HEK293 (cell line): Measurements from ENCODE around the gene CEMP1.

Experiments
- CTCF ChIA-PET: fragments of 350-600 bp; formaldehyde crosslinking; extraction: SDS; loops from one replicate; lab custom pipeline; 2021; ENCODE audit warnings: antibody characterized with exemption; lab: Yijun Ruan, JAX
- POLR2A ChIA-PET: fragments of 300-600 bp; formaldehyde crosslinking; extraction: SDS; loops from one replicate; lab custom pipeline; 2020; ENCODE audit warnings: antibody characterized with exemption, inconsistent platforms; lab: Yijun Ruan, JAX
- H3K27ac ChIP-seq: fragments of 200-500 bp; sonication (Bioruptor generic); 2 replicates; pipeline ENCODE4 v1.5.1; 2014; ENCODE audit warnings: low read depth, low read length, control low read depth, inconsistent platforms; ENCODE audit errors: extremely low read depth
- H3K36me3 ChIP-seq, 2 experiments: fragments of 200-500 bp in 1 of 2; sonication (Bioruptor generic) in 1 of 2; 1 replicate in 1 of 2; 2 replicates in 1 of 2; pipeline ENCODE4 v1.5.1; 2014 to 2017; ENCODE audit warnings: inconsistent platforms in 2 of 2, low read length in 2 of 2; ENCODE audit not compliant: control insufficient read depth in 2 of 2, insufficient read depth in 1 of 2
- H3K4me1 ChIP-seq: fragments of 200-500 bp; sonication (Bioruptor generic); 2 replicates; pipeline ENCODE4 v1.5.1; 2014; ENCODE audit warnings: mild to moderate bottlenecking, low read length, inconsistent platforms; ENCODE audit not compliant: control insufficient read depth, insufficient read depth
- H3K4me3 ChIP-seq: 2 replicates; pipeline ENCODE4 v1.5.1; 2011; ENCODE audit warnings: low read depth, mild to moderate bottlenecking, control low read depth, low read length, moderate library complexity
- H3K9me3 ChIP-seq: fragments of 200-500 bp; sonication (Bioruptor generic); 2 replicates; pipeline ENCODE4 v1.5.1; 2014; ENCODE audit warnings: low read depth, low read length, inconsistent platforms; ENCODE audit not compliant: control insufficient read depth, insufficient read depth
- EGR2 ChIP-seq: fragments of 450-650 bp; formaldehyde crosslinking; IDR thresholded peaks from 2 replicates; pipeline ENCODE4 v1.5.1; 2016; ENCODE audit warnings: low read depth, missing biosample characterization, missing genetic modification characterization
- GLIS1 ChIP-seq: fragments of 450-650 bp; formaldehyde crosslinking; IDR thresholded peaks from 2 replicates; pipeline ENCODE4 v1.5.1; 2016; ENCODE audit warnings: missing biosample characterization, missing genetic modification characterization
- GLIS2 ChIP-seq: fragments of 450-650 bp; formaldehyde crosslinking; IDR thresholded peaks from 2 replicates; pipeline ENCODE4 v1.5.1; 2016; ENCODE audit warnings: missing biosample characterization, missing genetic modification characterization
- HOXC10 ChIP-seq: sonication (generic); formaldehyde crosslinking; IDR thresholded peaks from 2 replicates; pipeline ENCODE4 v1.8.1; 2023; ENCODE audit warnings: mild to moderate bottlenecking, missing genetic modification reagents
- KLF10 ChIP-seq: fragments of 450-650 bp; IDR thresholded peaks from 2 replicates; pipeline ENCODE4 v1.5.1; 2018; ENCODE audit warnings: missing biosample characterization, mild to moderate bottlenecking, missing genetic modification characterization
- KLF8 ChIP-seq: fragments of 450-650 bp; formaldehyde crosslinking; IDR thresholded peaks from 2 replicates; pipeline ENCODE4 v1.5.1; 2016; ENCODE audit warnings: missing biosample characterization, missing genetic modification characterization
- PRDM1 ChIP-seq: fragments of 450-650 bp; formaldehyde crosslinking; IDR thresholded peaks from 2 replicates; pipeline ENCODE4; 2016; ENCODE audit warnings: missing biosample characterization, missing genetic modification characterization
- TRIM28 ChIP-seq: IDR thresholded peaks from 2 replicates; pipeline ENCODE4 v1.6.1; 2011; ENCODE audit warnings: low read length, control low read depth, borderline replicate concordance
- ZBTB20 ChIP-seq: fragments of 450-650 bp; formaldehyde crosslinking; IDR thresholded peaks from 2 replicates; pipeline ENCODE4 v1.5.1; 2016; ENCODE audit warnings: missing biosample characterization, missing genetic modification characterization
- ZBTB8A ChIP-seq: fragments of 450-650 bp; formaldehyde crosslinking; IDR thresholded peaks from 2 replicates; pipeline ENCODE4 v1.5.1; 2016; ENCODE audit warnings: missing biosample characterization, missing genetic modification characterization
- ZFHX2 ChIP-seq: fragments of 450-650 bp; formaldehyde crosslinking; conservative IDR thresholded peaks from 2 replicates; pipeline ENCODE4 v1.5.1; 2016; ENCODE audit warnings: missing biosample characterization, missing genetic modification characterization
- ZNF10 ChIP-seq: fragments of 450-650 bp; formaldehyde crosslinking; IDR thresholded peaks from 2 replicates; pipeline ENCODE4 v1.5.1; 2017; ENCODE audit warnings: missing biosample characterization, missing genetic modification characterization
- ZNF174 ChIP-seq: fragments of 450-650 bp; formaldehyde crosslinking; IDR thresholded peaks from 2 replicates; pipeline ENCODE4 v1.5.0; 2017; ENCODE audit warnings: missing biosample characterization, mild to moderate bottlenecking, missing genetic modification characterization
- ZNF335 ChIP-seq: fragments of 450-650 bp; formaldehyde crosslinking; conservative IDR thresholded peaks from 2 replicates; pipeline ENCODE4 v1.5.1; 2016; ENCODE audit warnings: missing biosample characterization, missing genetic modification characterization
- ZNF391 ChIP-seq: fragments of 450-650 bp; formaldehyde crosslinking; IDR thresholded peaks from 2 replicates; pipeline ENCODE4 v1.5.1; 2016; ENCODE audit warnings: low read depth, missing biosample characterization, missing genetic modification characterization, borderline replicate concordance
- ZNF404 ChIP-seq: fragments of 450-650 bp; formaldehyde crosslinking; IDR thresholded peaks from 2 replicates; pipeline ENCODE4 v1.5.1; 2017; ENCODE audit warnings: missing biosample characterization, missing genetic modification characterization
- ZNF473 ChIP-seq: fragments of 450-650 bp; formaldehyde crosslinking; IDR thresholded peaks from 2 replicates; pipeline ENCODE4 v1.5.1; 2017; ENCODE audit warnings: missing biosample characterization, missing genetic modification characterization
- ZNF626 ChIP-seq: fragments of 450-650 bp; sonication (Bioruptor Pico); formaldehyde crosslinking; IDR thresholded peaks from 2 replicates; pipeline ENCODE4 v1.5.1; 2018; ENCODE audit warnings: missing biosample characterization, missing genetic modification characterization, inconsistent platforms
- ZNF629 ChIP-seq: fragments of 450-650 bp; formaldehyde crosslinking; IDR thresholded peaks from 2 replicates; pipeline ENCODE4 v1.5.1; 2017; ENCODE audit warnings: missing biosample characterization, missing genetic modification characterization
- ZNF707 ChIP-seq: fragments of 450-650 bp; formaldehyde crosslinking; IDR thresholded peaks from 2 replicates; pipeline ENCODE4 v1.5.1; 2016; ENCODE audit warnings: missing biosample characterization, missing genetic modification characterization
- ZNF776 ChIP-seq: fragments of 450-650 bp; formaldehyde crosslinking; IDR thresholded peaks from 2 replicates; pipeline ENCODE4 v1.5.0; 2017; ENCODE audit warnings: missing biosample characterization, missing genetic modification characterization, borderline replicate concordance
- ZNF791 ChIP-seq: fragments of 450-650 bp; formaldehyde crosslinking; IDR thresholded peaks from 2 replicates; pipeline ENCODE4 v1.5.1; 2016; ENCODE audit warnings: missing biosample characterization, missing genetic modification characterization
- ZXDB ChIP-seq: fragments of 450-650 bp; formaldehyde crosslinking; IDR thresholded peaks from 2 replicates; pipeline ENCODE4 v1.5.1; 2016; ENCODE audit warnings: missing biosample characterization, missing genetic modification characterization
- TF ChIP-seq, protein P1 (sequence below): fragments of 450-650 bp; formaldehyde crosslinking; IDR thresholded peaks from 2 replicates; pipeline ENCODE4 v1.5.1; 2016; ENCODE audit warnings: missing biosample characterization, missing genetic modification characterization
- TF ChIP-seq, protein P2 (sequence below): fragments of 450-650 bp; formaldehyde crosslinking; IDR thresholded peaks from 2 replicates; pipeline ENCODE4; 2016; ENCODE audit warnings: missing biosample characterization, missing genetic modification characterization
- TF ChIP-seq, protein P3 (sequence below): fragments of 450-650 bp; formaldehyde crosslinking; IDR thresholded peaks from 2 replicates; pipeline ENCODE4 v1.5.1; 2017; ENCODE audit warnings: missing biosample characterization, missing genetic modification characterization
- TF ChIP-seq, protein P4 (sequence below): fragments of 450-650 bp; formaldehyde crosslinking; IDR thresholded peaks from 2 replicates; pipeline ENCODE4 v1.5.1; 2016; ENCODE audit warnings: missing biosample characterization, missing genetic modification characterization
- TF ChIP-seq, protein P5 (sequence below): fragments of 450-650 bp; formaldehyde crosslinking; IDR thresholded peaks from 2 replicates; pipeline ENCODE4 v1.5.1; 2017; ENCODE audit warnings: missing biosample characterization, mild to moderate bottlenecking, missing genetic modification characterization, moderate library complexity

CEMP1 gene

DNA sequence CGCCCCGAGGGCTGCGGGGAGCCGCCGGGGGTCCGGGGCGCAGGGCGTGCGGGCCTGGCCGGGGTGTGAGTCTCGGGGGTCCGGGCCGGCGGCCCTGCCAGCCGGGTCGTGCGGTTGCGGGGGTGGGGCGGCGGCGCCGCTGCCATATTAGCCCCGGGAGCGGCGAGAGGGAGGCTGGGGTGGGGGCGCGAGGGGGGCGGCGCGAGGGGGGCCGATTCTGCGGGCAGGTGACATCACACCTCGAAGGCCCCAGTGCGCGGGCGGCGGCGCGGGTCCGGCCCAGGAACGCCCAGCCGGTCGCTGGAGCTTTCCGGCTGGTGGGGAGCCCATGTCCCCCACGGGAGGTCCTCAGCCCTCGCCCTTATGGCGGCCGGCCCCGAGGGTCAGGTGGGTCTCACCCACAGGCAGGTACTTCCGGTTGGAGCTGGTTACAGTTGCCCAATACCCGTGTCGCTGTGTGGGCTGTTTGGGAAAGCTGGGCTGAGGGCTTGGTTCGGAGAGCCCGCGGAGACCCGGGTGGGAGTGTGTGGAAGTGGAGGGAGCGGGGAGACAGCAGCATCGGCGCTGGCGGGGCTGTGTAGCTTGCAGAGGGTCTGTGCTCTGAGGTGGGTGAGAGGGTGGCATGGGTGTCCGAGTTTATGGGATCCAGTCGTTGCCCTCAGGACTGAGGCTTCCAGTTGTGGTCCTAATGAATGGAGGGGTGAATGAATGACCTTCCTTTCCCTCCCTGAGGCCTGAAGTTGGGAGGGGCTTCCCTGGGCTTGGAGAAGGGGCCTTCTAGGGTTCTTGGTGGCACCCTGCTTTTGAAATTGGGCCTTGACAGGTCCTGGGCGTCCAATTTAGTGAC lies 16.7 kb downstream of the CEMP1 start:
- POLR2A ChIA-PET, result interaction anchor here (0.6 to 2.0 kb wide), 6 partner anchors 13 to 359 kb away, joined by 5 to 8 read pairs (median 6); partner anchors contain the start of genes PDPK1 and TRAF7
- TF ChIP-seq KLF8 (tag by site-specific recombination), result no peak
- TF ChIP-seq EGR2 (tag by site-specific recombination), result peak; percentile 71; the same call in 1 of the 2 replicates
- TF ChIP-seq, protein P1, sequence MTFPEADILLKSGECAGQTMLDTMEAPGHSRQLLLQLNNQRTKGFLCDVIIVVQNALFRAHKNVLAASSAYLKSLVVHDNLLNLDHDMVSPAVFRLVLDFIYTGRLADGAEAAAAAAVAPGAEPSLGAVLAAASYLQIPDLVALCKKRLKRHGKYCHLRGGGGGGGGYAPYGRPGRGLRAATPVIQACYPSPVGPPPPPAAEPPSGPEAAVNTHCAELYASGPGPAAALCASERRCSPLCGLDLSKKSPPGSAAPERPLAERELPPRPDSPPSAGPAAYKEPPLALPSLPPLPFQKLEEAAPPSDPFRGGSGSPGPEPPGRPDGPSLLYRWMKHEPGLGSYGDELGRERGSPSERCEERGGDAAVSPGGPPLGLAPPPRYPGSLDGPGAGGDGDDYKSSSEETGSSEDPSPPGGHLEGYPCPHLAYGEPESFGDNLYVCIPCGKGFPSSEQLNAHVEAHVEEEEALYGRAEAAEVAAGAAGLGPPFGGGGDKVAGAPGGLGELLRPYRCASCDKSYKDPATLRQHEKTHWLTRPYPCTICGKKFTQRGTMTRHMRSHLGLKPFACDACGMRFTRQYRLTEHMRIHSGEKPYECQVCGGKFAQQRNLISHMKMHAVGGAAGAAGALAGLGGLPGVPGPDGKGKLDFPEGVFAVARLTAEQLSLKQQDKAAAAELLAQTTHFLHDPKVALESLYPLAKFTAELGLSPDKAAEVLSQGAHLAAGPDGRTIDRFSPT (tag by site-specific recombination), result peak; percentile 66; the same call in 1 of the 2 replicates
- TF ChIP-seq ZNF776 (tag by site-specific recombination), result no peak
- TF ChIP-seq, protein P2, sequence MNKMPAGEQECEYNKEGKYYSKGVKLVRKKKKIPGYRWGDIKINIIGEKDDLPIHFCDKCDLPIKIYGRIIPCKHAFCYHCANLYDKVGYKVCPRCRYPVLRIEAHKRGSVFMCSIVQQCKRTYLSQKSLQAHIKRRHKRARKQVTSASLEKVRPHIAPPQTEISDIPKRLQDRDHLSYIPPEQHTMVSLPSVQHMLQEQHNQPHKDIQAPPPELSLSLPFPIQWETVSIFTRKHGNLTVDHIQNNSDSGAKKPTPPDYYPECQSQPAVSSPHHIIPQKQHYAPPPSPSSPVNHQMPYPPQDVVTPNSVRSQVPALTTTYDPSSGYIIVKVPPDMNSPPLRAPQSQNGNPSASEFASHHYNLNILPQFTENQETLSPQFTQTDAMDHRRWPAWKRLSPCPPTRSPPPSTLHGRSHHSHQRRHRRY (tag by site-specific recombination), result no peak
- no peak for TF ChIP-seq KLF10 (tag by site-specific recombination)
- no peak for TF ChIP-seq ZNF391 (tag by site-specific recombination)
- no peak for TF ChIP-seq ZNF626 (tag by site-specific recombination)
- TF ChIP-seq ZNF174, result no peak
- TF ChIP-seq GLIS1 (tag by site-specific recombination), result peak; percentile 24; the same call in 1 of the 2 replicates
- TF ChIP-seq, protein P3, sequence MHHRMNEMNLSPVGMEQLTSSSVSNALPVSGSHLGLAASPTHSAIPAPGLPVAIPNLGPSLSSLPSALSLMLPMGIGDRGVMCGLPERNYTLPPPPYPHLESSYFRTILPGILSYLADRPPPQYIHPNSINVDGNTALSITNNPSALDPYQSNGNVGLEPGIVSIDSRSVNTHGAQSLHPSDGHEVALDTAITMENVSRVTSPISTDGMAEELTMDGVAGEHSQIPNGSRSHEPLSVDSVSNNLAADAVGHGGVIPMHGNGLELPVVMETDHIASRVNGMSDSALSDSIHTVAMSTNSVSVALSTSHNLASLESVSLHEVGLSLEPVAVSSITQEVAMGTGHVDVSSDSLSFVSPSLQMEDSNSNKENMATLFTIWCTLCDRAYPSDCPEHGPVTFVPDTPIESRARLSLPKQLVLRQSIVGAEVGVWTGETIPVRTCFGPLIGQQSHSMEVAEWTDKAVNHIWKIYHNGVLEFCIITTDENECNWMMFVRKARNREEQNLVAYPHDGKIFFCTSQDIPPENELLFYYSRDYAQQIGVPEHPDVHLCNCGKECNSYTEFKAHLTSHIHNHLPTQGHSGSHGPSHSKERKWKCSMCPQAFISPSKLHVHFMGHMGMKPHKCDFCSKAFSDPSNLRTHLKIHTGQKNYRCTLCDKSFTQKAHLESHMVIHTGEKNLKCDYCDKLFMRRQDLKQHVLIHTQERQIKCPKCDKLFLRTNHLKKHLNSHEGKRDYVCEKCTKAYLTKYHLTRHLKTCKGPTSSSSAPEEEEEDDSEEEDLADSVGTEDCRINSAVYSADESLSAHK (tag by site-specific recombination), result no peak
- peak; percentile 79 for TF ChIP-seq ZFHX2 (tag by site-specific recombination)
- TF ChIP-seq ZXDB (tag by site-specific recombination), result peak; percentile 77
- no peak for TF ChIP-seq ZNF10 (tag by site-specific recombination)
- no peak for TF ChIP-seq ZBTB20 (tag by site-specific recombination)
- TF ChIP-seq ZNF629 (tag by site-specific recombination), result no peak
- TF ChIP-seq GLIS2 (tag by site-specific recombination), result peak; percentile 44; the same call in 1 of the 2 replicates
- no peak for TF ChIP-seq ZNF707 (tag by site-specific recombination)
- no peak for TF ChIP-seq ZNF791 (tag by site-specific recombination)
- TF ChIP-seq ZNF335 (tag by site-specific recombination), result peak; percentile 63
- no peak for TF ChIP-seq ZNF473 (tag by site-specific recombination)
- no peak for TF ChIP-seq ZNF404 (tag by site-specific recombination)
- no peak for TF ChIP-seq PRDM1 (tag by site-specific recombination)
- no peak for TF ChIP-seq HOXC10
- TF ChIP-seq ZBTB8A (tag by site-specific recombination), result peak; percentile 44; the same call in 1 of the 2 replicates
- no peak for TF ChIP-seq TRIM28
- TF ChIP-seq, protein P4, sequence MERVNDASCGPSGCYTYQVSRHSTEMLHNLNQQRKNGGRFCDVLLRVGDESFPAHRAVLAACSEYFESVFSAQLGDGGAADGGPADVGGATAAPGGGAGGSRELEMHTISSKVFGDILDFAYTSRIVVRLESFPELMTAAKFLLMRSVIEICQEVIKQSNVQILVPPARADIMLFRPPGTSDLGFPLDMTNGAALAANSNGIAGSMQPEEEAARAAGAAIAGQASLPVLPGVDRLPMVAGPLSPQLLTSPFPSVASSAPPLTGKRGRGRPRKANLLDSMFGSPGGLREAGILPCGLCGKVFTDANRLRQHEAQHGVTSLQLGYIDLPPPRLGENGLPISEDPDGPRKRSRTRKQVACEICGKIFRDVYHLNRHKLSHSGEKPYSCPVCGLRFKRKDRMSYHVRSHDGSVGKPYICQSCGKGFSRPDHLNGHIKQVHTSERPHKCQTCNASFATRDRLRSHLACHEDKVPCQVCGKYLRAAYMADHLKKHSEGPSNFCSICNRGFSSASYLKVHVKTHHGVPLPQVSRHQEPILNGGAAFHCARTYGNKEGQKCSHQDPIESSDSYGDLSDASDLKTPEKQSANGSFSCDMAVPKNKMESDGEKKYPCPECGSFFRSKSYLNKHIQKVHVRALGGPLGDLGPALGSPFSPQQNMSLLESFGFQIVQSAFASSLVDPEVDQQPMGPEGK (tag by site-specific recombination), result peak; percentile 30; the same call in 1 of the 2 replicates
- TF ChIP-seq, protein P5, sequence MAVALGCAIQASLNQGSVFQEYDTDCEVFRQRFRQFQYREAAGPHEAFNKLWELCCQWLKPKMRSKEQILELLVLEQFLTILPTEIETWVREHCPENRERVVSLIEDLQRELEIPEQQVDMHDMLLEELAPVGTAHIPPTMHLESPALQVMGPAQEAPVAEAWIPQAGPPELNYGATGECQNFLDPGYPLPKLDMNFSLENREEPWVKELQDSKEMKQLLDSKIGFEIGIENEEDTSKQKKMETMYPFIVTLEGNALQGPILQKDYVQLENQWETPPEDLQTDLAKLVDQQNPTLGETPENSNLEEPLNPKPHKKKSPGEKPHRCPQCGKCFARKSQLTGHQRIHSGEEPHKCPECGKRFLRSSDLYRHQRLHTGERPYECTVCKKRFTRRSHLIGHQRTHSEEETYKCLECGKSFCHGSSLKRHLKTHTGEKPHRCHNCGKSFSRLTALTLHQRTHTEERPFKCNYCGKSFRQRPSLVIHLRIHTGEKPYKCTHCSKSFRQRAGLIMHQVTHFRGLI, result peak; percentile 42; the same call in 1 of the 2 replicates

More for the DNA sequence above, 16.7 kb downstream of the CEMP1 start:
- Histone ChIP-seq H3K4me1 (peaks cover 2% of the 10 kb centered on the region), H3K4me3 (peak overlapping the region; percentile 90), H3K27ac (peak overlapping the region; percentile 98), H3K36me3 (peaks cover 0 to 30% of the 10 kb centered on the region in 2 experiments; a peak in 1 of 3 replicates), H3K9me3 (no peaks in the 10 kb centered on the region)
- CTCF ChIA-PET, result interaction anchor here (1.1 to 5.6 kb wide), 2 partner anchors 13 to 412 kb away, joined by 4 to 27 read pairs; no protein-coding TSS in a partner anchor
